H1 (cell line): Measurements from ENCODE around the gene L3MBTL4. TPM values are rescaled to one million over a fixed set of nuclear protein-coding genes. Genes with fewer than 3 reads are reported as not detected.

Experiments
- CTCF ChIA-PET: fragments of 300-600 bp; sonication (Branson Sonifier 250); formaldehyde crosslinking; loops from one replicate; lab custom pipeline; 2021; ENCODE audit not compliant: partially characterized antibody; lab: Charles Lee
- POLR2A ChIA-PET: fragments of 300-600 bp; sonication (Branson Sonifier 250); formaldehyde crosslinking; loops from one replicate; lab custom pipeline; 2021; ENCODE audit warnings: inconsistent platforms; ENCODE audit not compliant: partially characterized antibody; lab: Charles Lee
- DNase-seq, 2 experiments: peaks; one replicate each; pipeline versions ENCODE4 v3.0.0 to v3.0.0-alpha.2; 2010 to 2022; ENCODE audit warnings: low spot score in 2 of 2, low read depth in 1 of 2, mixed read lengths in 1 of 2
- FAIRE-seq: peaks from 2 replicates; lab custom pipeline; 2011; peaks lifted over from hg19 to GRCh38; lab: Jason Lieb, UNC
- H2AFZ ChIP-seq: 2 replicates; pipeline ENCODE4 v1.8.1; 2012; ENCODE audit warnings: low read length, inconsistent platforms
- H2AK5ac ChIP-seq: 2 replicates; pipeline ENCODE4 v1.6.1; 2013; ENCODE audit warnings: low read depth, low read length
- H2BK120ac ChIP-seq: replicated peaks from 2 replicates; pipeline ENCODE3; 2013; ENCODE audit warnings: low read depth, low read length, inconsistent platforms
- H2BK12ac ChIP-seq: 2 replicates; pipeline ENCODE4 v1.6.1; 2013; ENCODE audit warnings: low read depth, low read length
- H2BK15ac ChIP-seq: 2 replicates; pipeline ENCODE4 v1.6.1; 2013; ENCODE audit warnings: low read length
- H2BK20ac ChIP-seq: 2 replicates; pipeline ENCODE4 v1.6.1; 2013; ENCODE audit warnings: low read length
- H2BK5ac ChIP-seq: 2 replicates; pipeline ENCODE4 v1.6.1; 2013; ENCODE audit warnings: low read depth, low read length
- H3K14ac ChIP-seq: 2 replicates; pipeline ENCODE4 v1.6.1; 2013; ENCODE audit warnings: inconsistent platforms; ENCODE audit not compliant: insufficient read length
- H3K18ac ChIP-seq: 2 replicates; pipeline ENCODE4 v1.6.1; 2013; ENCODE audit warnings: low read length; ENCODE audit errors: extremely low read depth
- H3K23ac ChIP-seq: 2 replicates; pipeline ENCODE4 v1.6.1; 2013; ENCODE audit warnings: inconsistent platforms; ENCODE audit not compliant: insufficient read length
- H3K23me2 ChIP-seq: 2 replicates; pipeline ENCODE4 v1.6.1; 2013; ENCODE audit warnings: low read depth, low read length
- H3K27ac ChIP-seq: 2 replicates; pipeline ENCODE4 v1.6.1; 2011; ENCODE audit warnings: low read depth, low read length, inconsistent platforms
- H3K27me3 ChIP-seq, 4 experiments: replicated peaks in 1 of 4; 1 replicate in 1 of 4; 2 replicates in 3 of 4; pipeline versions ENCODE4 v1.6.1 to v1.8.1; 2011 to 2013; ENCODE audit warnings: low read length in 3 of 4, mild to moderate bottlenecking in 3 of 4, inconsistent platforms in 2 of 4, mixed read lengths in 2 of 4, moderate library complexity in 1 of 4; ENCODE audit not compliant: control insufficient read depth in 3 of 4, insufficient read depth in 3 of 4; ENCODE audit errors: extremely low read depth in 1 of 4
- H3K36me3 ChIP-seq, 4 experiments: 2 replicates each; pipeline versions ENCODE4 v1.6.1 to v1.8.1; 2011 to 2013; ENCODE audit warnings: mild to moderate bottlenecking in 4 of 4, low read length in 3 of 4, moderate library complexity in 2 of 4, control low read depth in 1 of 4, inconsistent platforms in 1 of 4; ENCODE audit not compliant: insufficient read depth in 4 of 4, control insufficient read depth in 2 of 4
- H3K4ac ChIP-seq: replicated peaks from 2 replicates; pipeline ENCODE3; 2013; ENCODE audit warnings: low read length, low read depth, mixed read lengths, inconsistent platforms; ENCODE audit not compliant: insufficient read length
- H3K4me1 ChIP-seq, 4 experiments: replicated peaks in 1 of 4; 1 replicate in 1 of 4; 2 replicates in 3 of 4; pipeline versions ENCODE4 v1.6.1 to v1.8.1; 2011 to 2013; ENCODE audit warnings: low read length in 3 of 4, inconsistent platforms in 2 of 4, mixed read lengths in 1 of 4; ENCODE audit not compliant: insufficient read depth in 4 of 4, control insufficient read depth in 3 of 4
- H3K4me2 ChIP-seq, 2 experiments: 2 replicates each; pipeline versions ENCODE4 v1.6.1 to v1.8.1; 2011 to 2013; ENCODE audit warnings: low read depth in 2 of 2, low read length in 2 of 2, control low read depth in 1 of 2, inconsistent platforms in 1 of 2, mild to moderate bottlenecking in 1 of 2; ENCODE audit not compliant: insufficient read depth in 1 of 2
- H3K4me3 ChIP-seq, 4 experiments: fragments of 200-600, 300-600 bp in 1 of 4; sonication (generic), shearing (Covaris generic), sonication (Bioruptor Twin) in 1 of 4; 2 replicates each; pipeline versions ENCODE4 v1.5.1 to v1.8.1; 2011 to 2016; ENCODE audit warnings: low read length in 4 of 4, low read depth in 3 of 4, control low read depth in 2 of 4, inconsistent platforms in 2 of 4, mild to moderate bottlenecking in 2 of 4, mixed read lengths in 1 of 4, moderate library complexity in 1 of 4; ENCODE audit not compliant: insufficient read depth in 2 of 4; ENCODE audit errors: extremely low read depth in 1 of 4
- H3K56ac ChIP-seq: replicated peaks from 2 replicates; pipeline ENCODE3; 2013; ENCODE audit warnings: low read depth, mild to moderate bottlenecking, mixed read lengths, low read length, inconsistent platforms; ENCODE audit not compliant: insufficient read length
- H3K79me1 ChIP-seq: 2 replicates; pipeline ENCODE4 v1.6.1; 2013; ENCODE audit warnings: low read depth, low read length, control low read depth
- H3K79me2 ChIP-seq, 2 experiments: 2 replicates each; pipeline versions ENCODE4 v1.6.1 to v1.8.1; 2012 to 2013; ENCODE audit warnings: low read length in 2 of 2, mild to moderate bottlenecking in 2 of 2, inconsistent platforms in 1 of 2; ENCODE audit not compliant: insufficient read depth in 2 of 2, control insufficient read depth in 1 of 2
- H3K9ac ChIP-seq, 4 experiments: replicated peaks in 1 of 4; 1 replicate in 1 of 4; 2 replicates in 3 of 4; pipeline versions ENCODE4 v1.6.1 to v1.8.1; 2011 to 2013; ENCODE audit warnings: low read depth in 3 of 4, low read length in 3 of 4, control low read depth in 2 of 4, mild to moderate bottlenecking in 2 of 4, moderate library complexity in 2 of 4, inconsistent platforms in 1 of 4; ENCODE audit errors: extremely low read depth in 1 of 4
- H3K9me3 ChIP-seq, 2 experiments: 2 replicates each; pipeline versions ENCODE4 v1.6.1 to v1.8.1; 2012 to 2013; ENCODE audit warnings: mild to moderate bottlenecking in 2 of 2, moderate library complexity in 2 of 2, control low read depth in 1 of 2, inconsistent platforms in 1 of 2, low read depth in 1 of 2, low read length in 1 of 2, mixed read lengths in 1 of 2; ENCODE audit not compliant: insufficient read depth in 2 of 2
- H4K20me1 ChIP-seq, 2 experiments: replicated peaks in 1 of 2; 2 replicates each; pipeline versions ENCODE3 to v1.8.1; 2011 to 2013; ENCODE audit warnings: inconsistent platforms in 2 of 2, low read length in 2 of 2, mild to moderate bottlenecking in 1 of 2; ENCODE audit not compliant: insufficient read depth in 2 of 2, control insufficient read depth in 1 of 2
- H4K5ac ChIP-seq: 2 replicates; pipeline ENCODE4 v1.6.1; 2013; ENCODE audit warnings: low read length, low read depth, mixed read lengths, inconsistent platforms; ENCODE audit not compliant: insufficient read length
- H4K8ac ChIP-seq: 2 replicates; pipeline ENCODE4 v1.8.0; 2013; ENCODE audit warnings: mild to moderate bottlenecking, moderate library complexity, low read length, inconsistent platforms; ENCODE audit not compliant: insufficient read depth; ENCODE audit errors: extremely low read depth
- H4K91ac ChIP-seq: replicated peaks from 2 replicates; pipeline ENCODE3; 2013; ENCODE audit warnings: low read length, mixed read lengths, inconsistent platforms; ENCODE audit not compliant: insufficient read length
- ASH2L ChIP-seq: fragments of 200-600, 300-600 bp; sonication (generic); IDR thresholded peaks from one replicate; pipeline ENCODE4 v1.7.1; 2017; ENCODE audit warnings: low read length
- EGR1 ChIP-seq: IDR thresholded peaks from 2 replicates; pipeline ENCODE4 v1.6.1; 2011; ENCODE audit warnings: low read depth, low read length, borderline replicate concordance
- EP300 ChIP-seq, 2 experiments: IDR thresholded peaks; 1 replicate in 1 of 2; 2 replicates in 1 of 2; pipeline ENCODE4 v1.6.1; 2011 to 2012; ENCODE audit warnings: low read depth in 2 of 2, low read length in 2 of 2, mild to moderate bottlenecking in 2 of 2, borderline replicate concordance in 1 of 2, inconsistent platforms in 1 of 2, moderate library complexity in 1 of 2
- HDAC2 ChIP-seq, 2 experiments: fragments of 300-600 bp in 1 of 2; sonication (generic) in 1 of 2; IDR thresholded peaks; 2 replicates each; pipeline ENCODE4 v1.6.1; 2011 to 2012; ENCODE audit warnings: low read depth in 2 of 2, low read length in 2 of 2, mild to moderate bottlenecking in 2 of 2, moderate library complexity in 2 of 2, borderline replicate concordance in 1 of 2, inconsistent platforms in 1 of 2
- POU5F1 ChIP-seq: IDR thresholded peaks from 2 replicates; pipeline ENCODE4 v1.6.1; 2011; ENCODE audit warnings: low read depth, mild to moderate bottlenecking, low read length, moderate library complexity
- SIRT6 ChIP-seq: IDR thresholded peaks from one replicate; pipeline ENCODE4 v1.7.1; 2012; ENCODE audit warnings: low read length, inconsistent platforms
- TCF12 ChIP-seq: IDR thresholded peaks from 2 replicates; pipeline ENCODE4 v1.6.1; 2011; ENCODE audit warnings: low read depth, mild to moderate bottlenecking, low read length
- YY1 ChIP-seq: IDR thresholded peaks from 2 replicates; pipeline ENCODE4 v1.6.1; 2011; ENCODE audit warnings: low read depth, mild to moderate bottlenecking, low read length
- WGBS, 2 experiments: shearing (Covaris generic) in 1 of 2; methylation state at CpG; one replicate each; pipeline versions ENCODE4 v1.1.6 to v1.1.7; 2013 to 2015; ENCODE audit warnings: low lambda C conversion rate in 2 of 2, mixed read lengths in 2 of 2, inconsistent platforms in 1 of 2, low coverage in 1 of 2, missing lambda C conversion rate in 1 of 2; ENCODE audit not compliant: insufficient replicate concordance in 2 of 2, insufficient coverage in 1 of 2, insufficient read length in 1 of 2; ENCODE audit errors: extremely low coverage in 1 of 2, missing lambda C conversion rate in 1 of 2; 5-methylcytosine and 5-hydroxymethylcytosine counted together
- polyA plus RNA-seq, 7 experiments: library from polyadenylated mRNA; depleted of rRNA in 3 of 7; stranded (reverse) in 5 of 7; unstranded in 2 of 7; fragments of >200 nt in 5 of 7; fragments of 200-250 nt in 2 of 7; gene quantifications; 1 replicate in 5 of 7; 2 replicates in 1 of 7; 4 replicates in 1 of 7; pipeline versions ENCODE4 v1.2.1 to v1.2.3, GENCODE V29; 2011 to 2013; ENCODE audit warnings: missing spikeins in 2 of 7, mixed read lengths in 2 of 7
- total RNA-seq: library from RNA; stranded (reverse); fragmentation: NEBNext Ultra II Directional; extraction: Animal tissue kit (Norgen Biotek cat#: 25700); gene quantifications from 2 replicates; pipeline ENCODE4 v1.2.1, GENCODE V29; 2021

The L3MBTL4 gene
- total and polyA plus RNA-seq, 2 of the 8 experiments (the other 6 are each of a cell fraction or from before 2014, with no cell fraction given): 1.0 to 2.1 TPM

DNA sequence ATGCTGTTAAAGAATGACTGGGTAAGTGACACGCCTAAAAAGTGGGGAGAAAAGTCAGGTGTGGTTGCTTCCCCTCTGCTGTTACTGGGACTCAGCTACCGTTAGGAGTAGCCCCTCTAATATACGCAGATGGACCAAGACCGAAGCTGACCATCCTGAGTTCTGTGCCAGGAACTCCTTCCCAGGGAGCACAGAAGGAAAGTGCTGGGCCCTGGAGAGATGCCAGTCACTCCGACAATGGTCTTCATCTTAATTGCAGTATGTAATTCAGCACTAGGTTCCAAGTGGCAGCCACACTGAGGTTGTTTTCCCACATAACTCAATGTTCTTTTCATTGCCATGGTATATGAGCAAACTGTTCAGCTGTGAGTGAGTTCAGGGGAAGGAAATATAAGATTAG is 499.8 kb downstream of the L3MBTL4 start:
- Histone ChIP-seq H3K9ac (peak overlapping the region in 1 of 4 experiments; percentile 28; a peak in 1 of 7 replicates), H3K4me1 (peaks cover 0 to 3% (median 2%) of the 10 kb centered on the region in 4 experiments; a peak in 2 of 7 replicates), H3K14ac (no peak overlapping the region), H4K8ac (no peak overlapping the region), H2BK12ac (no peak overlapping the region), H2BK5ac (no peak overlapping the region), H3K23me2 (no peaks in the 10 kb centered on the region), H3K27ac (no peak overlapping the region), H3K56ac (no peak overlapping the region), H2AK5ac (no peak overlapping the region), H3K4me2 (no peak overlapping the region), H3K27me3 (no peaks in the 10 kb centered on the region), H2AFZ (no peak overlapping the region), H3K4ac (no peak overlapping the region), H4K91ac (no peak overlapping the region), H2BK20ac (no peak overlapping the region), H3K79me1 (no peaks in the 10 kb centered on the region), H2BK120ac (no peak overlapping the region), H4K20me1 (no peaks in the 10 kb centered on the region), H3K79me2 (no peaks in the 10 kb centered on the region), H3K18ac (no peak overlapping the region), H2BK15ac (no peak overlapping the region), H4K5ac (no peak overlapping the region), H3K23ac (no peak overlapping the region), H3K4me3 (no peak overlapping the region), H3K36me3 (no peaks in the 10 kb centered on the region), H3K9me3 (no peaks in the 10 kb centered on the region)
- TF ChIP-seq EP300 (IDR thresholded peaks at IDR 0.05; ENCODE audit: borderline replicate concordance in 1 of 2, low read depth in 2 of 2, low read length in 2 of 2): no peak
- TF ChIP-seq SIRT6: no peak
- no peak for TF ChIP-seq TCF12
- TF ChIP-seq POU5F1: no peak
- no peak for TF ChIP-seq HDAC2 (IDR thresholded peaks at IDR 0.05; ENCODE audit: borderline replicate concordance in 1 of 2, low read depth in 2 of 2, low read length in 2 of 2)
- TF ChIP-seq YY1: no peak
- TF ChIP-seq ASH2L: no peak
- TF ChIP-seq EGR1: no peak
- ChIA-PET CTCF (interaction anchor here (1.2 to 2.2 kb wide), 3 partner anchors 15 to 25 kb away, joined by 4 to 7 read pairs (median 4); no protein-coding TSS in a partner anchor), POLR2A (interaction anchor here (1.2 to 1.4 kb wide), 4 partner anchors 10 to 27 kb away, joined by 3 read pairs; no protein-coding TSS in a partner anchor)
- 91% methylated on average over 5 of the region's 5 CpGs; no CpG with 5 or more reads in 1 of the 2 experiments for WGBS, 2 experiments
- no peak for FAIRE-seq
- DNase-seq: no peak
